ENCODE results near the gene SLC7A1.

SLC7A1 gene

GRCh38 chr13:29550430-29550988 lies 45.0 kb downstream of the SLC7A1 start:
- no peak for DNase-seq

GRCh38 chr13:29548722-29549121 lies 46.8 kb downstream of the SLC7A1 start:
- DNase-seq, result no peak

- DNase-seq, result no peak
Observed at GRCh38 chr13:29547153-29547552, 48.3 kb downstream of the SLC7A1 start.

- no peak for DNase-seq
Observed at GRCh38 chr13:29546662-29547061, 48.8 kb downstream of the SLC7A1 start.

- no peak for DNase-seq
Observed at GRCh38 chr13:29545988-29546387, 49.5 kb downstream of the SLC7A1 start.

GRCh38 chr13:29543230-29544215 lies 52.0 kb downstream of the SLC7A1 start:
- no peak for DNase-seq

GRCh38 chr13:29542381-29542780 lies 53.1 kb downstream of the SLC7A1 start:
- DNase-seq, result no peak

- no peak for DNase-seq
Observed at GRCh38 chr13:29541400-29541799, 54.1 kb downstream of the SLC7A1 start.

- DNase-seq, result no peak
Observed at GRCh38 chr13:29540799-29541198, 54.7 kb downstream of the SLC7A1 start.

GRCh38 chr13:29540334-29540733 lies 55.2 kb downstream of the SLC7A1 start:
- DNase-seq, result no peak

- no peak for DNase-seq
Observed at GRCh38 chr13:29539856-29540255, 55.6 kb downstream of the SLC7A1 start.

GRCh38 chr13:29538652-29539040 lies 56.8 kb downstream of the SLC7A1 start:
- DNase-seq, result no peak

- DNase-seq, result no peak
Observed at GRCh38 chr13:29537736-29538651, 57.5 kb downstream of the SLC7A1 start.

GRCh38 chr13:29536853-29537252 lies 58.6 kb downstream of the SLC7A1 start:
- DNase-seq, result no peak

GRCh38 chr13:29535663-29536655 lies 59.5 kb downstream of the SLC7A1 start:
- no peak for DNase-seq

- DNase-seq, result no peak
Observed at GRCh38 chr13:29534083-29534482, 61.4 kb downstream of the SLC7A1 start.

GRCh38 chr13:29532821-29533220 lies 62.7 kb downstream of the SLC7A1 start:
- DNase-seq, result no peak

GRCh38 chr13:29532116-29532515 lies 63.4 kb downstream of the SLC7A1 start:
- DNase-seq, result no peak

GRCh38 chr13:29530901-29531300 lies 64.6 kb downstream of the SLC7A1 start:
- no peak for DNase-seq

- no peak for DNase-seq
Observed at GRCh38 chr13:29529754-29530153, 65.7 kb downstream of the SLC7A1 start.

- DNase-seq, result no peak
Observed at GRCh38 chr13:29527916-29528315, 67.6 kb downstream of the SLC7A1 start.

GRCh38 chr13:29527511-29527910 lies 68.0 kb downstream of the SLC7A1 start:
- no peak for DNase-seq
